HepG2 (cell line): Measurements from ENCODE around the gene SRGAP3. TPM values are rescaled to one million over a fixed set of nuclear protein-coding genes. Genes with fewer than 3 reads are reported as not detected.
A peak's percentile ranks its signal among the peaks of the same experiment; 100 is the strongest.

Experiments used
- IRF2 ChIP-seq: IDR thresholded peaks from 2 replicates; pipeline ENCODE4 v1.6.1; 2018; ENCODE audit warnings: missing genetic modification reagents, missing compliant biosample characterization
- MBD4 ChIP-seq: IDR thresholded peaks from 2 replicates; pipeline ENCODE4 v1.6.1; 2012; ENCODE audit warnings: low read length, inconsistent platforms, borderline replicate concordance
- MED1 ChIP-seq: sonication (generic); formaldehyde crosslinking; IDR thresholded peaks from 2 replicates; pipeline ENCODE4 v1.4.0; 2020; ENCODE audit warnings: missing genetic modification reagents
- PAWR ChIP-seq: sonication (generic); formaldehyde crosslinking; IDR thresholded peaks from 2 replicates; pipeline ENCODE4 v1.4.0; 2020; ENCODE audit warnings: missing genetic modification reagents, mild to moderate bottlenecking, borderline replicate concordance
- STAT6 ChIP-seq: sonication (generic); formaldehyde crosslinking; IDR thresholded peaks from 2 replicates; pipeline ENCODE4 v1.4.0; 2020; ENCODE audit warnings: missing genetic modification reagents, mild to moderate bottlenecking, borderline replicate concordance
- TAF15 ChIP-seq: fragments of 200-400 bp; formaldehyde crosslinking; IDR thresholded peaks from one replicate; pipeline ENCODE4 v1.6.1; 2018; ENCODE audit warnings: mild to moderate bottlenecking, low read depth, low read length; ENCODE audit not compliant: poor library complexity, severe bottlenecking
- TBX2 ChIP-seq: sonication (generic); formaldehyde crosslinking; IDR thresholded peaks from 2 replicates; pipeline ENCODE4 v1.5.0; 2020; ENCODE audit warnings: missing genetic modification reagents, mild to moderate bottlenecking, borderline replicate concordance
- ZBTB25 ChIP-seq: IDR thresholded peaks from 2 replicates; pipeline ENCODE4 v1.6.1; 2018; ENCODE audit warnings: missing genetic modification reagents
- ZC3H4 ChIP-seq: sonication (generic); formaldehyde crosslinking; IDR thresholded peaks from 2 replicates; pipeline ENCODE4 v1.4.0; 2020; ENCODE audit warnings: missing genetic modification reagents, borderline replicate concordance
- ZFP82 ChIP-seq: sonication (generic); formaldehyde crosslinking; IDR thresholded peaks from 2 replicates; pipeline ENCODE4 v1.5.1; 2020; ENCODE audit warnings: mild to moderate bottlenecking, missing genetic modification reagents, borderline replicate concordance
- ZKSCAN5 ChIP-seq: sonication (generic); formaldehyde crosslinking; IDR thresholded peaks from 2 replicates; pipeline ENCODE4 v1.5.1; 2020; ENCODE audit warnings: mild to moderate bottlenecking, missing genetic modification reagents
- ZNF614 ChIP-seq: IDR thresholded peaks from 2 replicates; pipeline ENCODE4 v1.6.1; 2018; ENCODE audit warnings: missing biosample characterization, missing genetic modification reagents, inconsistent platforms, borderline replicate concordance
- ZNF619 ChIP-seq: sonication (generic); formaldehyde crosslinking; IDR thresholded peaks from 2 replicates; pipeline ENCODE4 v1.4.0; 2020; ENCODE audit warnings: mild to moderate bottlenecking, missing genetic modification reagents
- ZNF720 ChIP-seq: sonication (generic); formaldehyde crosslinking; IDR thresholded peaks from 2 replicates; pipeline ENCODE4 v1.4.0; 2020; ENCODE audit warnings: missing genetic modification reagents
- polyA plus RNA-seq, 8 experiments: library from polyadenylated mRNA; depleted of rRNA in 3 of 8; stranded (reverse) in 7 of 8; unstranded in 1 of 8; fragments of >200 nt; fragmentation: Illumina TruSeq in 4 of 8; extraction: Trizol in 4 of 8; gene quantifications; 2 replicates each; pipeline versions ENCODE4 v1.2.1 to v1.2.3, GENCODE V29; 2011 to 2016; ENCODE audit warnings: low read depth in 4 of 8, missing spikeins in 1 of 8, mixed read lengths in 1 of 8; ENCODE audit not compliant: insufficient read depth in 1 of 8
- total RNA-seq, 5 experiments: library from RNA; depleted of rRNA; stranded (reverse); fragments of >200 nt; fragmentation: Illumina TruSeq; extraction: Trizol; gene quantifications; 2 replicates each; pipeline ENCODE4 v1.2.3, GENCODE V29; 2016; ENCODE audit warnings: low read depth in 1 of 5
- TF ChIP-seq, protein P1 (sequence below): sonication (generic); formaldehyde crosslinking; IDR thresholded peaks from 2 replicates; pipeline ENCODE4 v1.5.0; 2020; ENCODE audit warnings: missing genetic modification reagents
- TF ChIP-seq, protein P2 (sequence below): sonication (generic); formaldehyde crosslinking; IDR thresholded peaks from 2 replicates; pipeline ENCODE4 v1.4.0; 2020; ENCODE audit warnings: mild to moderate bottlenecking, missing genetic modification reagents
- TF ChIP-seq, protein P3 (sequence below): sonication (generic); formaldehyde crosslinking; IDR thresholded peaks from 2 replicates; pipeline ENCODE4 v1.5.1; 2020; ENCODE audit warnings: missing genetic modification reagents, mild to moderate bottlenecking, borderline replicate concordance

SRGAP3 gene
- total and polyA plus RNA-seq, 2 of the 13 experiments (the other 11 are each of a cell fraction or from before 2014, with no cell fraction given): 1.2 to 1.4 TPM

GRCh38 chr3:8963137-8963853, 286.2 kb downstream of the SRGAP3 start, which contains the start of gene RAD18 (continued):
- TF ChIP-seq MBD4 (no peak), STAT6 (no peak), PAWR (CRISPR knock-in tag) (0 out of 2 replicates have a peak, but pooled peaks have one; percentile 31), ZKSCAN5 (no peak), IRF2 (CRISPR knock-in tag) (peak; percentile 91), ZFP82 (no peak), TAF15 (peak; percentile 70), ZC3H4 (CRISPR knock-in tag) (no peak), MED1 (CRISPR knock-in tag) (peak; percentile 57), ZNF619 (CRISPR knock-in tag) (peak; percentile 50; the same call in 1 of the 2 replicates), TBX2 (CRISPR knock-in tag) (peak; percentile 81; the same call in 1 of the 2 replicates), ZNF720 (CRISPR knock-in tag) (no peak), ZNF614 (CRISPR knock-in tag) (no peak; the same call in 1 of the 2 replicates), ZBTB25 (CRISPR knock-in tag) (no peak)
- TF ChIP-seq, protein P1, sequence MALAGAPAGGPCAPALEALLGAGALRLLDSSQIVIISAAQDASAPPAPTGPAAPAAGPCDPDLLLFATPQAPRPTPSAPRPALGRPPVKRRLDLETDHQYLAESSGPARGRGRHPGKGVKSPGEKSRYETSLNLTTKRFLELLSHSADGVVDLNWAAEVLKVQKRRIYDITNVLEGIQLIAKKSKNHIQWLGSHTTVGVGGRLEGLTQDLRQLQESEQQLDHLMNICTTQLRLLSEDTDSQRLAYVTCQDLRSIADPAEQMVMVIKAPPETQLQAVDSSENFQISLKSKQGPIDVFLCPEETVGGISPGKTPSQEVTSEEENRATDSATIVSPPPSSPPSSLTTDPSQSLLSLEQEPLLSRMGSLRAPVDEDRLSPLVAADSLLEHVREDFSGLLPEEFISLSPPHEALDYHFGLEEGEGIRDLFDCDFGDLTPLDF (CRISPR knock-in tag): peak; percentile 94
- TF ChIP-seq, protein P2, sequence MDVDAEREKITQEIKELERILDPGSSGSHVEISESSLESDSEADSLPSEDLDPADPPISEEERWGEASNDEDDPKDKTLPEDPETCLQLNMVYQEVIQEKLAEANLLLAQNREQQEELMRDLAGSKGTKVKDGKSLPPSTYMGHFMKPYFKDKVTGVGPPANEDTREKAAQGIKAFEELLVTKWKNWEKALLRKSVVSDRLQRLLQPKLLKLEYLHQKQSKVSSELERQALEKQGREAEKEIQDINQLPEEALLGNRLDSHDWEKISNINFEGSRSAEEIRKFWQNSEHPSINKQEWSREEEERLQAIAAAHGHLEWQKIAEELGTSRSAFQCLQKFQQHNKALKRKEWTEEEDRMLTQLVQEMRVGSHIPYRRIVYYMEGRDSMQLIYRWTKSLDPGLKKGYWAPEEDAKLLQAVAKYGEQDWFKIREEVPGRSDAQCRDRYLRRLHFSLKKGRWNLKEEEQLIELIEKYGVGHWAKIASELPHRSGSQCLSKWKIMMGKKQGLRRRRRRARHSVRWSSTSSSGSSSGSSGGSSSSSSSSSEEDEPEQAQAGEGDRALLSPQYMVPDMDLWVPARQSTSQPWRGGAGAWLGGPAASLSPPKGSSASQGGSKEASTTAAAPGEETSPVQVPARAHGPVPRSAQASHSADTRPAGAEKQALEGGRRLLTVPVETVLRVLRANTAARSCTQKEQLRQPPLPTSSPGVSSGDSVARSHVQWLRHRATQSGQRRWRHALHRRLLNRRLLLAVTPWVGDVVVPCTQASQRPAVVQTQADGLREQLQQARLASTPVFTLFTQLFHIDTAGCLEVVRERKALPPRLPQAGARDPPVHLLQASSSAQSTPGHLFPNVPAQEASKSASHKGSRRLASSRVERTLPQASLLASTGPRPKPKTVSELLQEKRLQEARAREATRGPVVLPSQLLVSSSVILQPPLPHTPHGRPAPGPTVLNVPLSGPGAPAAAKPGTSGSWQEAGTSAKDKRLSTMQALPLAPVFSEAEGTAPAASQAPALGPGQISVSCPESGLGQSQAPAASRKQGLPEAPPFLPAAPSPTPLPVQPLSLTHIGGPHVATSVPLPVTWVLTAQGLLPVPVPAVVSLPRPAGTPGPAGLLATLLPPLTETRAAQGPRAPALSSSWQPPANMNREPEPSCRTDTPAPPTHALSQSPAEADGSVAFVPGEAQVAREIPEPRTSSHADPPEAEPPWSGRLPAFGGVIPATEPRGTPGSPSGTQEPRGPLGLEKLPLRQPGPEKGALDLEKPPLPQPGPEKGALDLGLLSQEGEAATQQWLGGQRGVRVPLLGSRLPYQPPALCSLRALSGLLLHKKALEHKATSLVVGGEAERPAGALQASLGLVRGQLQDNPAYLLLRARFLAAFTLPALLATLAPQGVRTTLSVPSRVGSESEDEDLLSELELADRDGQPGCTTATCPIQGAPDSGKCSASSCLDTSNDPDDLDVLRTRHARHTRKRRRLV: no peak
- TF ChIP-seq, protein P3, sequence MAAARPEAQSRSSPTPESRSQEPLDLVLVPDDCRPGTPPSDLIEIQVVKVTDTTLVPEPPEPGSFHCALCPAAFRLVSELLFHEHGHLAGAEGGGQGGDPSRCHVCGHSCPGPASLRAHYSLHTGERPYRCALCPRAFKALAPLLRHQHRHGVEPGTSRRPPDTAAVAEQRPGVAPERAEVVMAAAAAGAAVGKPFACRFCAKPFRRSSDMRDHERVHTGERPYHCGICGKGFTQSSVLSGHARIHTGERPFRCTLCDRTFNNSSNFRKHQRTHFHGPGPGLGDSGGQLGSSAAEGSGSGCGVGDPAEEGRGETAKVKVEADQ (CRISPR knock-in tag): no peak
